HAP-1 (cell line): Measurements from ENCODE around the gene VIPR2.
"Not testable (repeated sequence)": the region's sequence is repeated elsewhere in the genome, so short reads cannot be mapped to it uniquely, and the experiment has no call there.

Experiments used
- DNase-seq, 2 experiments: peaks; one replicate each; pipeline ENCODE4 v3.0.0-alpha.2; 2016 to 2020; ENCODE audit warnings: low spot score in 2 of 2
- H3K27me3 ChIP-seq: fragments of 250-450 bp; sonication (Bioruptor Pico); 2 replicates; pipeline ENCODE4 v1.5.1; 2020; ENCODE audit warnings: low read depth, mild to moderate bottlenecking, moderate library complexity
- H3K36me3 ChIP-seq: fragments of 250-450 bp; sonication (Bioruptor Pico); replicated peaks from 2 replicates; pipeline ENCODE4 v1.5.1; 2020; ENCODE audit warnings: mild to moderate bottlenecking
- H3K4me1 ChIP-seq: fragments of 250-450 bp; sonication (Bioruptor Pico); 2 replicates; pipeline ENCODE4 v1.5.1; 2020; ENCODE audit warnings: mild to moderate bottlenecking
- H3K4me3 ChIP-seq: fragments of 250-450 bp; sonication (Bioruptor Pico); 2 replicates; pipeline ENCODE4 v1.5.1; 2020; ENCODE audit warnings: mild to moderate bottlenecking, moderate library complexity
- H3K9me3 ChIP-seq: fragments of 250-450 bp; sonication (Bioruptor Pico); 2 replicates; pipeline ENCODE4 v1.5.1; 2020; ENCODE audit warnings: mild to moderate bottlenecking, moderate library complexity
- in situ Hi-C: fragments of 300-500 bp; cut with MboI; formaldehyde crosslinking; loops from 3 replicates; pipeline ENCODE4 v1.14.3; 2020; ENCODE audit warnings: low sequenced_read_pairs, inconsistent platforms, mixed read lengths

The VIPR2 gene

DNA sequence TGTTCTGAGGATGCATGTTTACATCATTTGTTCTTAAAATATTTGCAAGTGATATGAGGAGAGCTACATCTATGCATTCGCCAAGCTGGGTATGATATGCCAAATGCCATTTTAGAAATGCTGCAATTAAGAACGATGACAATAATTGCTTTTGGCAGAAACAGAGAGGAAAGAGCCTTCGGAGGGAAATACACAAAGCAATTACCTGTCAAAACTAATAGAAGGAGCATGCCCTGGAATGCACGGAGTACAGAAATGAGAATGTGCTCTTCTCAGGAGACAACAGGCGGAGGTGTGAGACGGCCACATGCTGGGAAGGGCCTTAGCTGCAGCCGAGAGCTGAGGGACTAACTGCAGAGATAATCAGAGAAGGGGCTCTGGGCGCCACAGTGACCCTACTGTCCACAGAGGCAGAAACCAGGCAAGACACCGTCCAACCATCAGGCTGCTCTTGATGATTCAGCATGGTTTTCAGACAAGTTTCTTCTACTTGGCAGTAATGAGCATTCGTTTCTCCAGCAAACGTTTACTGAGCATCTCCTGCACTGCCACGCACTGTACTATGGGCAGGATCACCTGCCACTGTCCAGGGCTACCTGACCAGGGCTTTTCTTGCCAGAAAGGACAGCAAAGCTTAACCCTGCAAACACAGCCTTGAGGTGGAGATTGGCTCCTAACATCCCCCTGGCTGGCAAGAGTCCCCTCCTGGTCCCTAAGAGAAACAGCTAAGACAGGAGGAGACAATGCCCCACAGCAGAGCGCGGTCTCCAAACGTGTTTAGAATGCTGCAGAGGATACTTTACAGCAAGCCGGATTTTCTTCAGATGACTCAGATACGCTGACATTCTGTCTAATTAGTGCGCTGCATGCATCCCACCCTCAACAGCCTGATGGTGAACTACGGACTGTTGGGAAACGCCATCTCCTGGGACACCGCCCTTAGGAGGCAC, 18.1 kb downstream of the VIPR2 start:
- no peaks in the 10 kb centered on the region for H3K27me3 ChIP-seq
- no peak for DNase-seq
- in situ Hi-C loops: no loop called here
- H3K4me1 ChIP-seq: no peaks in the 10 kb centered on the region
- no peaks in the 10 kb centered on the region for H3K9me3 ChIP-seq
- no peak overlapping the region for H3K4me3 ChIP-seq
- H3K36me3 ChIP-seq: no peaks in the 10 kb centered on the region

DNA sequence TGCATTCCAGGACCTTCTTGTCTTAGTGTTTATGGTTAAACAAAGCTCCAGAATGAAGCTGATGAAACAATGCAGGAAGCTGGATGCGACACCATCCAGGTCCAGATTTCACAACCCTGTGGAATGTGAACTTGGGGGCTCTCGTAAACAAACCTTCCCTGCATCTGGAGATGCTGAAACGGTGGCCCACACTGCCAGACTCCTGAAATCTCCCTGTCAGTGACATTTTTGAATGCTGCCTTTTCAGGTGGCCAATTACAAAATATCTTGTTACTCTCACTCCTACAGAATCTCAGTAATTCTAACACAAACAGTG, 18.8 kb downstream of the VIPR2 start:
- Histone ChIP-seq H3K9me3 (no peaks in the 10 kb centered on the region), H3K27me3 (no peaks in the 10 kb centered on the region), H3K4me3 (no peak overlapping the region), H3K36me3 (no peaks in the 10 kb centered on the region), H3K4me1 (no peaks in the 10 kb centered on the region)
- in situ Hi-C loops: no loop called here
- DNase-seq: no peak

- DNase-seq: no peak
- H3K27me3 ChIP-seq: no peaks in the 10 kb centered on the region
- no peaks in the 10 kb centered on the region for H3K36me3 ChIP-seq
- in situ Hi-C loops: no loop called here
- H3K4me3 ChIP-seq: no peak overlapping the region
- H3K4me1 ChIP-seq: no peaks in the 10 kb centered on the region
- H3K9me3 ChIP-seq: no peaks in the 10 kb centered on the region
Measured at GRCh38 chr7:159125104-159125954, 19.3 kb downstream of the VIPR2 start.

DNA sequence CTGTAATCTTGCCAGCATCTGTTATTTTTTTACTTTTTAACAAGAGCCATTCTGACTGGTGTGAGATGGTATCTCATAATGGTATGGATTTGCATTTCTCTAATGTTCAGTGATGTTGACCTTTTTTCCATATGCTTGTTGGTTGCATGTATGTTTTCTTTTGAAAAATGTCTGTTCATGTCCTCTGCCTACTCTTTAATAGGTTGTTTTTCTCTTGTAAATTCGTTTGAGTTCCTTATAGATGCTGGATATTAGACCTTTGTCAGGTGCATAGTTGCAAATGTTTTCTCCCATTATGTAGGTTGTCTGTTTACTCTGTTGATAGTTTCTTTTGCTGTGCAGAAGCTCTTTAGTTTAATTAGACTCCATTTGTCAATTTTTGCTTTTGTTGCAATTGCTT, 20.9 kb downstream of the VIPR2 start:
- H3K4me1 ChIP-seq, DNase-seq, H3K9me3 ChIP-seq, H3K27me3 ChIP-seq, in situ Hi-C loops, H3K36me3 ChIP-seq, H3K4me3 ChIP-seq: not testable (repeated sequence)

DNA sequence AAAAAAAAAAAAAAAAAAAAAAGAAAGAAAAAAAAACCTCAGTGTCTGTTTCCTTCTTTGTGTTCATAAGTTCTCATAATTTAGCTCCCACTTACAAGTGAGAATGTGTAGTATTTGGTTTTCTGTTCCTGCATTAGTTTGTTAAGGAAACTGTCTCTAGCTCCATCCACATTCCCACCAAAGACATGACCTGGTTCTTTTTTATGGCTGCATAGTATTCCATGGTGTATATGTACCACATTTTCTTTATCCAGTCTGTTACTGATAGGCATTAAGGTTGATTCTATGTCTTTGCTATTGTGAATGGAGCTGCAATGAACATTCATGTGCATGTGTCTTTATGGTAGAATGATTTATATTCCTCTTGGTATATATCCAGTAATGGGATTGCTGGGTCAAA, 21.4 kb downstream of the VIPR2 start:
- DNase-seq, H3K4me1 ChIP-seq, H3K27me3 ChIP-seq, H3K36me3 ChIP-seq, in situ Hi-C loops, H3K9me3 ChIP-seq, H3K4me3 ChIP-seq: not testable (repeated sequence)

DNA sequence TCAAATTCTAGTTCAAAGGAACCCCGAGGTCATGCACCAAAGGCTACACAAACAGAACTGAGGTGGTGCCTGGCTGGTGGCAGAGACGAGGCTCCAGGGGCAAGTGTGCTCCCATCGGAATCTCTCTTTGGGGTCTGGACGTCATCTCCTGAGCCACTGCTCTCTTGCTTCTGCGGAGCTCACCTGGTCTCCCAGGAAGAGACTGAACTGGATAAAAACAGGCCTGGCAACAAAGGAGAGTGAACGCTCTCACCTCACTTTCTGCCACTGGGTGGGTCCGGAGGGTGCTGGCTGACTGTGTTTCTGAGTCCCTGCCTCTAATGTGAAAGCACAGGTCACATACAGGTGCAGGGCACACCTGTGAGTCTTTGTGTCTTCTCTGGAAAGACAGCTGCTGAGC, 22.4 kb downstream of the VIPR2 start:
- H3K27me3 ChIP-seq: no peaks in the 10 kb centered on the region
- no peaks in the 10 kb centered on the region for H3K9me3 ChIP-seq
- DNase-seq: no peak
- in situ Hi-C loops: no loop called here
- no peaks in the 10 kb centered on the region for H3K4me1 ChIP-seq
- H3K36me3 ChIP-seq: no peaks in the 10 kb centered on the region
- no peak overlapping the region for H3K4me3 ChIP-seq

DNA sequence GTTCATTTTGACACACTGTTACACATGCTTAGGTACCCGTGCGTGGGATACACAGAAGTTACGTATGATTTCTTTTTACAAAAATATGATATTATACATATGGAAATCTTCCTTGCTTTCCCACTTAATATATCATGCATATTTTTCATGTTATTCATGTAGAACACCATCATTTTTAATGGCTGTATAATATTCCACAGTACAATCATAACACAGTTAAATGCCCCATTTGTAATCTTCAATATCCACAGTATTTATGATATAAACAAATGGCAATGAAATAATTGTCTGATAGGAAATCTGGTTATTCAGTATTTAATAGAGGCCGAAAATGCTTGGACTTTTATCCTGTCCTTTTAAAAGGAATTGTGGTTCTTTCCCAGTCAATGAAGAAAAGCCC, 23.2 kb downstream of the VIPR2 start:
- Histone ChIP-seq H3K4me1 (no peaks in the 10 kb centered on the region), H3K9me3 (no peaks in the 10 kb centered on the region), H3K27me3 (no peaks in the 10 kb centered on the region), H3K4me3 (no peak overlapping the region), H3K36me3 (no peaks in the 10 kb centered on the region)
- DNase-seq: no peak
- in situ Hi-C loops: no loop called here

GRCh38 chr7:159121068-159121467, 23.6 kb downstream of the VIPR2 start:
- H3K27me3 ChIP-seq: no peaks in the 10 kb centered on the region
- DNase-seq: no peak
- no peaks in the 10 kb centered on the region for H3K4me1 ChIP-seq
- H3K4me3 ChIP-seq: no peak overlapping the region
- H3K9me3 ChIP-seq: no peaks in the 10 kb centered on the region
- no peaks in the 10 kb centered on the region for H3K36me3 ChIP-seq
- in situ Hi-C loops: no loop called here

DNA sequence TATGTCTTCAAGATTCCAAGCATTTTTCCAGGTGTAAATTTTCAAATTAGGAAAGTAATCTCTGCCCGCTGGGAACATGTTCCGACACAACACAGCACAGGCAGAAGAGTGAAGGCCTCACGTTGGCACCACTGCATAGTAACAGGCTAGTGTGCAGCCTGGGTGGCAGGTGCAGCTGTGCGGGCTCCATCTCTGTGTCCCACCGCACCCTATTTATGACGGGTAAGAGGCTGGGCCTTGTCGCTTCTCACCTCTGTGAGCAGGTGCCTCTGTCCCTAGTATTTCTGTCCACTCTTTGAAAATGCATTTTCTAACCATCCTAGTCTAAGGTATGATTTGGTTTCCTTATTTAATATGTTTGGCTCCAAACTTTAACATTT, 24.1 kb downstream of the VIPR2 start:
- in situ Hi-C loops: no loop called here
- DNase-seq: no peak
- Histone ChIP-seq H3K4me3 (no peak overlapping the region), H3K36me3 (no peaks in the 10 kb centered on the region), H3K4me1 (no peaks in the 10 kb centered on the region), H3K9me3 (no peaks in the 10 kb centered on the region), H3K27me3 (no peaks in the 10 kb centered on the region)

GRCh38 chr7:159119851-159120539, 24.7 kb downstream of the VIPR2 start:
- in situ Hi-C loops: no loop called here
- Histone ChIP-seq H3K4me1 (no peaks in the 10 kb centered on the region), H3K36me3 (no peaks in the 10 kb centered on the region), H3K27me3 (peaks cover 1% of the 10 kb centered on the region; the same call in 1 of the 2 replicates), H3K9me3 (no peaks in the 10 kb centered on the region), H3K4me3 (no peak overlapping the region)
- no peak for DNase-seq

- in situ Hi-C loops: no loop called here
- Histone ChIP-seq H3K27me3 (peaks cover 5% of the 10 kb centered on the region; the same call in 1 of the 2 replicates), H3K4me3 (no peak overlapping the region), H3K36me3 (no peaks in the 10 kb centered on the region), H3K4me1 (no peaks in the 10 kb centered on the region), H3K9me3 (no peaks in the 10 kb centered on the region)
- no peak for DNase-seq
Measured at GRCh38 chr7:159119026-159119741, 25.5 kb downstream of the VIPR2 start.

DNA sequence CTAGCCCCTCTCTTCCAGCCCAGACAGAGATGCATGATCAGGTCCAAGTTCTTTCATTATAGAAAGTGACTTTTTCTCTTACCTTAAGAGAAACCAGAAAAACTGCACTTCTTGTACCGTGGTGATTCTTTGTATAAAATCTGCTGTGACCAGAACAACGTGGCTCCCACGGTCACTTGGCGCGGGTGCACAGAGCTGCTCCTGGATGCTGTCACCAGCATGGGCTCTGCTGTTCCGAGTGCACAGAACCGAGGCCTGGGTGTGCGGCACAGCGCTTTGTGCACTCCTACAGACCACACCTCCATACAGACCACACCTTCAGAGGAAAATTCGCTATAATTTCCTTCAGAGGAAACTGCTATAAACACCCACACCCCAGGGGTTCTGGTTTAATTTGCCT, 26.0 kb downstream of the VIPR2 start:
- no peak for DNase-seq
- in situ Hi-C loops: no loop called here
- Histone ChIP-seq H3K36me3 (no peaks in the 10 kb centered on the region), H3K4me1 (no peaks in the 10 kb centered on the region), H3K27me3 (peaks cover 7% of the 10 kb centered on the region; the same call in 1 of the 2 replicates), H3K4me3 (no peak overlapping the region), H3K9me3 (no peaks in the 10 kb centered on the region)

DNA sequence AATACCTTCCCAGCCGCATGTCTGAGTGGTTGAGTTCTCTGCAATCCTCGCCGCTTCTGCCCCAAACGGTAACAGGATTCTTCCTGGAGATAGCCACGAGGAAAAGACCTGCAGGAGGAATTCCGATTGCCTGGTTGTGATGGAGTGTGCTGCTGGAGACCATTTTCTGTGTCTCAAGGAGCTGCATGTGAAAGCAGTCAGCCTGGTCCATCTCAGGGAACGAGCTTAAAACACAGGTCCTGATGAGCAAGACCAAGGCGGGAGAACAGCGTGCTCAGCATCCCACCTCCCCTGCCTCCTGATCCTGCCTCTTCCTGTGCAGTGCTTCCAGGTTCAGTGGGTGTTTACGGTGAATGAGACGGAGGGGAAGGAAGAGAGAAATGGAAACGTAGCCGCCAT, 26.5 kb downstream of the VIPR2 start:
- no peaks in the 10 kb centered on the region for H3K36me3 ChIP-seq
- in situ Hi-C loops: no loop called here
- peaks cover 10% of the 10 kb centered on the region; the same call in 1 of the 2 replicates for H3K27me3 ChIP-seq

More for the DNA sequence above, 26.5 kb downstream of the VIPR2 start:
- Histone ChIP-seq H3K4me3 (no peak overlapping the region), H3K9me3 (no peaks in the 10 kb centered on the region), H3K4me1 (no peaks in the 10 kb centered on the region)
- no peak for DNase-seq
